MG63 (cell line): Measurements from ENCODE around the gene HTR3B. TPM values are rescaled to one million over a fixed set of nuclear protein-coding genes. Genes with fewer than 3 reads are reported as not detected.

Source experiments
- DNase-seq: peaks from one replicate; pipeline ENCODE4 v3.0.0-alpha.2; 2020
- H3K27me3 ChIP-seq: fragments of 250-450 bp; sonication (Bioruptor Pico); 2 replicates; pipeline ENCODE4 v1.5.1; 2020; ENCODE audit warnings: mild to moderate bottlenecking, moderate library complexity
- H3K36me3 ChIP-seq: fragments of 250-450 bp; sonication (Bioruptor Pico); 2 replicates; pipeline ENCODE4 v1.5.1; 2020; ENCODE audit warnings: mild to moderate bottlenecking, moderate library complexity
- H3K4me3 ChIP-seq: fragments of 250-450 bp; sonication (Bioruptor Pico); 2 replicates; pipeline ENCODE4 v1.5.1; 2020; ENCODE audit warnings: mild to moderate bottlenecking, moderate library complexity
- H3K9me3 ChIP-seq: fragments of 250-450 bp; sonication (Bioruptor Pico); 2 replicates; pipeline ENCODE4 v1.5.1; 2020; ENCODE audit warnings: mild to moderate bottlenecking, moderate library complexity
- total RNA-seq: library from RNA; depleted of rRNA; stranded (reverse); fragments of >200 nt; shearing (Covaris generic); gene quantifications from 2 replicates; pipeline ENCODE4 v1.2.3, GENCODE V29; 2014; ENCODE audit warnings: low replicate concordance

Gene HTR3B
- total RNA-seq, 1 experiment from 2014 or later = not detected

DNA sequence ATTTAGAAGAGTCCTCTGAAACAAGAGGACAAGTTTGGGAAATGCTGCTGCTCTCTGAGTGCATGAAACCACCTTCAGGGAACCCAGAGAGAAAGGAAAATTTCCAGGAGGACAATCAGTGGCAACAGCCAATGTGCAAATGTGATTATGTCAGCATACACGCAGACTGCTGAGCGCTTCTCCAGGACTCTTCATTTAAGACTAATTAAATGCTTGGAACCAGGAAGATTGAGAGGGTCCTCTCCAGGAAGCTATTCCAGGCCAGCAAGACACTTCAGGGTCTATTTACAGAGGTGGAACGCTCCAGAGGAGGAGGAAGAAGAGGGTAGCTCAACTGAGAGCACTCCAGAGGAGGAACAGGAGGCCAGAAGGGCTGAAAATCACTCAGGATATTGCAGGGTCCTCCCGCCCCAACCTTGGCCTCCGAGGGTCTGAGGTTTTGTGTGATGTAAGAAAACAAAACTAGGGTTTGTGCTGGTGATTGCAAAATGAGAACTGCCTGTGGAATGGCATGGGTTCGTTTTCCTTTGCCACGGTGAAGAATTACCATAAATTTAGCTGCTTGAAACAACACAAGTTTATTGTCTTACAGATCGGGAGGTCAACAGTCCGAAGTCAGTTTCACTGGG is 56.2 kb downstream of the HTR3B start:
- Histone ChIP-seq H3K36me3 (no peaks in the 10 kb centered on the region), H3K27me3 (peaks cover 5% of the 10 kb centered on the region; the same call in 1 of the 2 replicates), H3K4me3 (no peak overlapping the region), H3K9me3 (no peaks in the 10 kb centered on the region)
- no peak for DNase-seq

DNA sequence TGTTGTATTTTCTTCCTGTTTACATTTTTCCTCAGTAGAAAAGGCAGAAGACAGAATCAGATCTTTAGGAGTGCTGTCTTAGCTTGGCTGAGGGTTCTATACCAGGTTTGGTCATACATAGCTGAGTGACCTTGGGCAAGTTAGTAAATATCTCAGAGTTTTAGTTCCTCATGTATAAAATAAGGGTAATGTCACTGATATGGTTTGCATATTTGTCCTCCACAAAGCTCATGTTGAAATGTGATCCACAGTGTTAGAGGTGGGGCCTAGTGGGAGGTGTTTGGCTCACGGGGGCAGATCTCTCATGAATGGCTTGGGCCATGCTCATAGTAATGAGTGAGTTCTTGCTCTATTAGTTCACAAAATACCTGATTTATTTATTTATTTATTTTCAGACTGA is 62.8 kb downstream of the HTR3B start:
- Histone ChIP-seq H3K27me3 (0 out of 2 replicates have a peak, but pooled peaks cover 5% of the 10 kb centered on the region), H3K36me3 (no peaks in the 10 kb centered on the region), H3K4me3 (no peak overlapping the region), H3K9me3 (no peaks in the 10 kb centered on the region)
- no peak for DNase-seq

DNA sequence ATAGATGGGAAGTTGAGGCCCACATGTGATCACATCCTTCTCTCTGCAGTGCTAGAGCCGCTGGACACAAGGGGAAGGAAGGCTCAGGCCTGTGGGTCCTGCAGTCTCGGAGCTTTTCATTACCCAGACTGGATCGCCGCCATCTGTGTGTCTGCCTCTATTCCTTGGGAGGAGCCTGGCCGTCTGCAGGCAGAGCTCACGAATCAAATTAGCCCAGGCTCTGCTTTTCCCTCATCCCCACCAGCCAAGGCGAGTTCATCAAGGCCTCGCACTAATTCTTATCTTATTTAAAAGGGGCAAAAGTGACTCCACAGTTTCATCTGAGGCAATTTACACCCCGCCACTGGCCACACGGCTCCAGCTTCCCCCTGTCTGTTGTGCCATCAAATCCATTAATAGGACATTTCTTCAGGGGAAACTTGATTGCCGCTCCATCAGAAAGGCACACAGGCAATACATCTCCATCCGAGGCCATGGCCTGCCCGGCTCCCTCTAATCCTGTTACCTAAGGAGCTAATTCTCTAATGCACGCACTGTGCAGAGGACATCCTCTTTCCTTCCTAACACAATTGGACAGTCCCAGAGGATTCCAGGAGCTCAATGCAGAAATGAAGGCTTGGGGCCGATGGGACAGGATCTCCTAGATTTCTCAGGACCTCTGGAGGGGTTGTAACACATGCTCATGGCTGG is 67.1 kb downstream of the HTR3B start:
- peaks cover 13% of the 10 kb centered on the region; the same call in 1 of the 2 replicates for H3K27me3 ChIP-seq
- H3K4me3 ChIP-seq = no peak overlapping the region
- no peaks in the 10 kb centered on the region for H3K9me3 ChIP-seq

DNA sequence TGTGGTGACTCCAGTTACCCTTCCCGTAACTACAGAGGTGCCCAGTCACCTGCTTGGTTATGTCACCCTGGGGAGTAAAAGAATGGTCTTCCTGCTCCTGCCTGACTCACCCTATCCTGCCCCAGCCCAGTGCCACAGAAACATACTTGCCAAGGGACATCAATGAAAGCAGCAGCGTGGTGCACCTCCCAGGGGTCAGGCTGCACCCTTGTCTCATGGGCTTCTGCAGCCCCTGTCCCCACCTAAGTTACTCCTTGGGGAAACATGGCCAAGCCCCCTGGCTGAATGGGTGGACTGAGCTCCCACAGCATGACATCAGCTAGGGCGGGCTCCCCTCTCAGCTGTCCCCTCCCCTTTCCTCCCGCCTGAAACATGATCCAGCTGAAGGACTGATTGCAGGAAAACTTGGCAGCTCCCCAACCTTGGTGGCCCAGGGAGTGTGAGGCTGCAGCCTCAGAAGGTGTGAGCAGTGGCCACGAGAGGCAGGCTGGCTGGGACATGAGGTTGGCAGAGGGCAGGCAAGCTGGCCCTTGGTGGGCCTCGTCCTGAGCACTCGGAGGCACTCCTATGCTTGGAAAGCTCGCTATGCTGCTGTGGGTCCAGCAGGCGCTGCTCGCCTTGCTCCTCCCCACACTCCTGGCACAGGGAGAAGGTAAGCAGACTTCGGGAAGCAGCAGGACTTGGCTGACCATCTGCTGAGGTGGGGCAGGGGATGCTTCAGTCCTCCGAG is 70.3 kb downstream of the HTR3B start, which contains the start of gene HTR3A:
HTR3A (plus strand) TSS at position 368 of the 730 bp plus-strand sequence; CDS start at position 586, 218 bp downstream.
- H3K9me3 ChIP-seq = no peaks in the 10 kb centered on the region
- DNase-seq = peak; percentile 4
- no peaks in the 10 kb centered on the region for H3K36me3 ChIP-seq
- H3K27me3 ChIP-seq = peaks cover 32% of the 10 kb centered on the region
- H3K4me3 ChIP-seq = no peak within 1 kb of the TSS

More for the DNA sequence above, 67.1 kb downstream of the HTR3B start:
- DNase-seq = no peak
- no peaks in the 10 kb centered on the region for H3K36me3 ChIP-seq

DNA sequence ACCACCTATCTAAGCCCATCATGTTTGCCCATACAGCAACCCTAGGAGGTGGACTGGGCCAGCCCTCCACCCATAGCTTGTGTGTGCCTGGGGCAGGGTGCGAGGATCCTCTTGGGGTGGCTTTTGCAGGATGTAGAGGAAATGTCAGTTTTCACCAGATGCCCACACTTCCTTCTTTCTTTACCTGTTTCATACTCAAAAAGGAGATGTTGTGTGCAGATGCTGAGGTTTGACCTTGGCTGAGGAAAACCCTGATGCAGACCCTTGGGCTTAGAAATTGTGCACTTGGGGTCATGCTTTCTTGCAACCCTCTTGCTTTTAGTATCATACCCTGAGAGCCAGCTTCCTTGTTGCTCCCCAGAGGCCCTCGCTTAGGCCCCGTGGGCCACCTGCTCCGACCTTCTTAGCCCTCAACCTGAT is 72.5 kb downstream of the HTR3B start:
- DNase-seq = no peak
- Histone ChIP-seq H3K9me3 (no peaks in the 10 kb centered on the region), H3K36me3 (no peaks in the 10 kb centered on the region), H3K27me3 (peaks cover 48% of the 10 kb centered on the region), H3K4me3 (no peak overlapping the region)

DNA sequence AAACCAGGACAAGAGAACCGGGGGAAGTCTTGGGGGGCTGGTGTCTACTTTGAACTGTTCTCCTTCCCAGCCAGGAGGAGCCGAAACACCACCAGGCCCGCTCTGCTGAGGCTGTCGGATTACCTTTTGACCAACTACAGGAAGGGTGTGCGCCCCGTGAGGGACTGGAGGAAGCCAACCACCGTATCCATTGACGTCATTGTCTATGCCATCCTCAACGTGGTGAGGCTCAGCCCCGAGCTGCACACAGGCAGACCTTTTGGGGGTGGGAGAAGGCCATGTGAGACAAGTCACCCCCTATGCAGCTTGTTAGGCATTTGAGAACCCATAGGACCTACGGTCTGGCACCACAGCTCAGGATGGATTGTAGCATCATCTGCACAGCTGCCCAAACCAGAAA is 73.1 kb downstream of the HTR3B start:
- no peak for DNase-seq
- Histone ChIP-seq H3K9me3 (no peaks in the 10 kb centered on the region), H3K36me3 (no peaks in the 10 kb centered on the region), H3K27me3 (peaks cover 48% of the 10 kb centered on the region), H3K4me3 (no peak overlapping the region)

DNA sequence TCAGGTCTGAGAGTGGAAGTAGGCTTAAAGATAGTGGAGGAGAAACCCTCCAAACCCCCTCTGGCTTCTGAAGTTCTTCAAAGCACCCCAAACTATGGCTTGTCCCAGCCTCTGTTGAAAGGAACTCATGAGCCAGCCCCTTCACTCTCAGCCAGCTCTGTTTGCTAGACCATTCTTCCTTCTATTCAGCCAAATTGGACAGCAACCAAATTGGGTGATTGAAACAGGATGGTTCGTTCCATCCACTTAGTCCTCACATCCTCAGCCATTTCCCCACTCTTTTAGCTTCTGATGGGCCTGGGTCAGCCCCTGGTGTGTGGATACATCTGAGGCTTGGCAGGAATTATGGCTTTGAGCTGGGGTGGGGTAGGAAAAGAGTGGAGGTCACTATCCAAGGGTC is 74.8 kb downstream of the HTR3B start:
- Histone ChIP-seq H3K27me3 (peaks cover 51% of the 10 kb centered on the region), H3K36me3 (no peaks in the 10 kb centered on the region), H3K4me3 (no peak overlapping the region), H3K9me3 (no peaks in the 10 kb centered on the region)
- DNase-seq = no peak

DNA sequence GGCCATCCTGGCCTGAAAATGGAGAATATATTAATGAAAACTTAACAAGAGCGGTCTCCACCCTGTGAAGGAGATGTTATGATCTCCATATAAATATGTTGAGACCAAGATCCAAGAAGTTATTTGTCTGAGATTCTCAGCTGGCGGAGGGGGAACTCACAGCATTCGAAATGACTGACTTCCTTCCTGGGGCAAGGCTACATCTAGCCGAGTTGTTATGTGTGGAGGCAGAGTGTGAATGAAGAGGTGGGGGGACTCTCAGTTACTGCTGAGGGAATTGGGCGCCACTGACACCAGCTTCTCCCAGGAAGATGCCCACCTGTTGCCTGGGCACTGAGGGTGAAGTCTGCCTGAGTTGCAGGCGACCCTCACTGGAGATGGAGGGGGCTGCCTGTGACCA is 76.2 kb downstream of the HTR3B start:
- H3K27me3 ChIP-seq = peaks cover 48% of the 10 kb centered on the region
- no peaks in the 10 kb centered on the region for H3K9me3 ChIP-seq
- H3K36me3 ChIP-seq = no peaks in the 10 kb centered on the region
- H3K4me3 ChIP-seq = no peak overlapping the region
- DNase-seq = no peak

DNA sequence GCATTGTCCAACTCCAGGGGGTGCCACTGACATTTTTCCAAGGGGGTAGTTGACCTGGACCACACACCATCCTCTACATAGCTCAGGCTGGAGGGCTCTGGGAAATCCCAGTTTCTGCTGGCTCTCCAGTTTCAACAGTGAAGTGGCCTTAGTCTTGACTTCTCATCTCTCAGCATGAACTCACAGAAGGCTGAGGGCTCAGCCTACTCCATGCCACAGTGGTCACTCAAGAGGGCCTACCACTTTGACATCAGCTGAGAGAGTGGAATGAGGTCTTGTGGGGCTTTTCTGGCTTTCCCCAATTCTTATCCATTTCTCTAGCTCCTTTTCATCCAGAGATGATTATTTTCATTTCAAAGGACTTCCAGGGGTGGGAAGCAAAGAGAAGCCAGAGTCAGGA is 77.7 kb downstream of the HTR3B start:
- H3K9me3 ChIP-seq = no peaks in the 10 kb centered on the region
- no peak for DNase-seq
- H3K4me3 ChIP-seq = no peak overlapping the region
- no peaks in the 10 kb centered on the region for H3K36me3 ChIP-seq
- H3K27me3 ChIP-seq = peaks cover 49% of the 10 kb centered on the region

DNA sequence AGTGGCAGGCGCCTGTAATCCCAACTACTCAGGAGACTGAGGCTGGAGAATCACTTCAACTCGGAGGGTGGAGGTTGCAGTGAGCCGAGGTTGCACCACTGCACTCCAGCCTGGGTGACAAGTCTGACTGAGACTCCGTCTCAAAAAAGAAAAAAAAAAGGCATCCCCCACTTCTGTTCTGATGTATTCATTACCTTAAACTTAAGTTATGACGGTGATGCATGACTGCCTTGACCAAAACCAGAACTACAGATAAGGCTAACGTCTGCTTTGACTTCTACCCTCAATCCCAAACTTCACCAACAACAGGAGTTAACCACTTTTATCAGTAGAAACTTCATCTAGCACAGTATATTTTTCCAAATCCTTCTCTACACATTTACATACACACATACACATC is 80.2 kb downstream of the HTR3B start:
- no peak for DNase-seq
- peaks cover 28% of the 10 kb centered on the region for H3K27me3 ChIP-seq
- H3K9me3 ChIP-seq = no peaks in the 10 kb centered on the region
- H3K36me3 ChIP-seq = no peaks in the 10 kb centered on the region
- H3K4me3 ChIP-seq = no peak overlapping the region

DNA sequence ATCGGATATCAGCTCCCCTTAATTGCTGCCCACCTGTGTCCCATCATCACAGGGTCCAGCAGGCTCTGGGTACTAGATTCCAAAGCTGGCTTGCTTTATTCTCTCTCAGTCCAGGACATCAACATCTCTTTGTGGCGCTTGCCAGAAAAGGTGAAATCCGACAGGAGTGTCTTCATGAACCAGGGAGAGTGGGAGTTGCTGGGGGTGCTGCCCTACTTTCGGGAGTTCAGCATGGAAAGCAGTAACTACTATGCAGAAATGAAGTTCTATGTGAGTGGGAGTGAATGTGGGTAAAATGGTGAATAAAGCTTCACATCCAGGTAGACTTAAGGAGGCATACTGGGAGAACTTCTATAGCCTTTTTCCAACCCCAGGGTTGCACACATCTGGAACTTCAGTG is 81.3 kb downstream of the HTR3B start:
- Histone ChIP-seq H3K4me3 (no peak overlapping the region), H3K9me3 (no peaks in the 10 kb centered on the region), H3K27me3 (peaks cover 17% of the 10 kb centered on the region), H3K36me3 (no peaks in the 10 kb centered on the region)
- no peak for DNase-seq

DNA sequence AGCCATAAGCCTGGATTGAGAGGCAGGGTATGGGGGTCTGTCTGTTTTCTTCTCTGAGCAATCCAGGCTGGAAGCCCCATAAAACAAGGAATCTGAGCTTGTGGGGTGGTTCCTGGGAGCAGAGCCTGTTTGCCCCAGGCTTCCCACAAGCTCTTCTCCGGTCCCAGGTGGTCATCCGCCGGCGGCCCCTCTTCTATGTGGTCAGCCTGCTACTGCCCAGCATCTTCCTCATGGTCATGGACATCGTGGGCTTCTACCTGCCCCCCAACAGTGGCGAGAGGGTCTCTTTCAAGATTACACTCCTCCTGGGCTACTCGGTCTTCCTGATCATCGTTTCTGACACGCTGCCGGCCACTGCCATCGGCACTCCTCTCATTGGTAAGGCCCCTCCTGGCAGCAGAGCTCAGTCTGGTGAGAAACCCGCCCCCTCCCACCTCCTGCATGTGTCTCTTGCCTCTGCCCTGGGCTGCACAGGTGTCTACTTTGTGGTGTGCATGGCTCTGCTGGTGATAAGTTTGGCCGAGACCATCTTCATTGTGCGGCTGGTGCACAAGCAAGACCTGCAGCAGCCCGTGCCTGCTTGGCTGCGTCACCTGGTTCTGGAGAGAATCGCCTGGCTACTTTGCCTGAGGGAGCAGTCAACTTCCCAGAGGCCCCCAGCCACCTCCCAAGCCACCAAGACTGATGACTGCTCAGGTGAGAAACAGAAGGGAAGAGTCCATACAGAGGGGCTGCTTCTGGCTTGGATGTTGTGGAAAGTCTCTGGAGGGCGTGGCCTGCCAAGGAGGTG is 82.0 kb downstream of the HTR3B start:
- H3K36me3 ChIP-seq = no peaks in the 10 kb centered on the region
- DNase-seq = no peak
- H3K27me3 ChIP-seq = peaks cover 10% of the 10 kb centered on the region
- no peaks in the 10 kb centered on the region for H3K9me3 ChIP-seq
- no peak overlapping the region for H3K4me3 ChIP-seq

DNA sequence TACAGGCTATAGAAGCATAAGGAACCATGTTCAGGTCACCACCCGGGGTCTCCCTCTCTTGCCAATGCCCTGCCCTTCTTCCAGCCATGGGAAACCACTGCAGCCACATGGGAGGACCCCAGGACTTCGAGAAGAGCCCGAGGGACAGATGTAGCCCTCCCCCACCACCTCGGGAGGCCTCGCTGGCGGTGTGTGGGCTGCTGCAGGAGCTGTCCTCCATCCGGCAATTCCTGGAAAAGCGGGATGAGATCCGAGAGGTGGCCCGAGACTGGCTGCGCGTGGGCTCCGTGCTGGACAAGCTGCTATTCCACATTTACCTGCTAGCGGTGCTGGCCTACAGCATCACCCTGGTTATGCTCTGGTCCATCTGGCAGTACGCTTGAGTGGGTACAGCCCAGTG is 84.8 kb downstream of the HTR3B start:
- DNase-seq = no peak
- H3K9me3 ChIP-seq = no peaks in the 10 kb centered on the region

DNA sequence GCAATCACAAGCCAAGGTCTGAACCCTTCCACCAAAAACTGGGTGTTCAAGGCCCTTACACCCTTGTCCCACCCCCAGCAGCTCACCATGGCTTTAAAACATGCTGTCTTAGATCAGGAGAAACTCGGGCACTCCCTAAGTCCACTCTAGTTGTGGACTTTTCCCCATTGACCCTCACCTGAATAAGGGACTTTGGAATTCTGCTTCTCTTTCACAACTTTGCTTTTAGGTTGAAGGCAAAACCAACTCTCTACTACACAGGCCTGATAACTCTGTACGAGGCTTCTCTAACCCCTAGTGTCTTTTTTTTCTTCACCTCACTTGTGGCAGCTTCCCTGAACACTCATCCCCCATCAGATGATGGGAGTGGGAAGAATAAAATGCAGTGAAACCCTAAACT is 85.3 kb downstream of the HTR3B start:
- DNase-seq = no peak
- H3K36me3 ChIP-seq = no peaks in the 10 kb centered on the region
- H3K9me3 ChIP-seq = no peaks in the 10 kb centered on the region
- peaks cover 9% of the 10 kb centered on the region for H3K27me3 ChIP-seq
- no peak overlapping the region for H3K4me3 ChIP-seq

More for the DNA sequence above, 84.8 kb downstream of the HTR3B start:
- H3K27me3 ChIP-seq = peaks cover 9% of the 10 kb centered on the region
- no peak overlapping the region for H3K4me3 ChIP-seq
- H3K36me3 ChIP-seq = no peaks in the 10 kb centered on the region

DNA sequence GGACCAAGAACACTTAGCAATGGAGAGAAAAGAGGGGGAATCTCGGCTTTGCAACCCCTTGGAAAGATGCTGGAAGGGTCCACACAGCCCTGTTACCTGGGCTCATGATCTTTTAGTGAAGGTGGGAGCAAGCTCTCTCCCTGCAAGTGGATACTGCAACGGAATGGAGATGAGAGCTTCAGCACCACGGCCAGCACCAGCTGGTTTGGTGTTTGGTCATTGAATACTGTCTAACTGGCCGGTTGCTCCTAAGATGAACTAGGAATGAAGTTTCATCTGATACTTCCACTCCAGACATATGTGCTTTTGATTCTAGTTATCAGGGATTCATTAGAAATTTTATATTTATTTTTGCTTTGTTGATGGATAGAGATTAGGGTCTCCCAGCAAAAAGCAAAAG is 86.6 kb downstream of the HTR3B start:
- peaks cover 3% of the 10 kb centered on the region; the same call in 1 of the 2 replicates for H3K27me3 ChIP-seq
- no peak overlapping the region for H3K4me3 ChIP-seq
- no peaks in the 10 kb centered on the region for H3K9me3 ChIP-seq
- peak; percentile 10 for DNase-seq
- no peaks in the 10 kb centered on the region for H3K36me3 ChIP-seq

DNA sequence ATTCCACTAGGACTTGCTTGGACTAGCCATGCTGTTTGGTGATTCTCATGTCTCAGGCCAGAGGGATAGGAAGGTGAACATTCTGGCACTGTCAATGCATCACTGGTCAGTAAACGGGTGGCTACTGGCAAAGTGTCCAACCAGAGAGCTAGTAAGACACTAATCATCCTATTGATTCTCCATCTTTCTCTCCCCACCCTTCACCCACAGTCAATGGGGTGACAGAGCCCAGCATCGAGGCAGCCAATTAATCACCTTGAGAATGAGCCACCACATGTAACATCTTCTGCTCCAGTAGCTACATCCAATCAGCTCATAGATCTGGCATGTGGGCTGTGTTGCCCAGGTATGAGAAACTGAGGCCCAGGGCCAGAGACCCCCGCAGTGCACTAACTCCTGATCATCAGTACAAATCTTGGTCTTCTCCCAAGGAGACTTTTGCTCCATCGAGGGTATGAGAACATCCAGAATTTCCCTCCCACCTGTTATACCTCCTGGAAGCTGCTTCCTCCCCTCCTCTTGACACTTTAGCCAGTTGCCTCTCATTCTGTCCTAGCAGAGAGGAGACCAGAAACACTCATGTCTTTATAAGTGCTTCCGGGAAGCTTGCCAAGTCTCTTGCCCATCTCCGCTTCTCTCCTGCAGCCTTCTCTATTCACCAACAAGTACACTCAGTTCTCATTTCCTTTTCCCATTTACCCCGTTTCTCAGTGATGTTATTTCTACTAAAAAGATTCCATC is 87.3 kb downstream of the HTR3B start:
- DNase-seq = no peak
- H3K36me3 ChIP-seq = no peaks in the 10 kb centered on the region

More for the DNA sequence above, 87.3 kb downstream of the HTR3B start:
- Histone ChIP-seq H3K9me3 (no peaks in the 10 kb centered on the region), H3K27me3 (0 out of 2 replicates have a peak, but pooled peaks cover 2% of the 10 kb centered on the region), H3K4me3 (no peak overlapping the region)
